Adrenal gland (tissue), 12 donors: ENCODE measurements around the gene SLC35G2. TPM values are rescaled to one million over a fixed set of nuclear protein-coding genes. Genes with fewer than 3 reads are reported as not detected.
A peak's percentile ranks its signal among the peaks of the same experiment; 100 is the strongest.
"Not testable (repeated sequence)": the region's sequence is repeated elsewhere in the genome, so short reads cannot be mapped to it uniquely, and the experiment has no call there.

Experiments used
- DNase-seq, 7 donors: peaks; one replicate each; pipeline ENCODE4 v3.0.0-alpha.2; 2019 to 2020
- H3K27ac ChIP-seq, 5 donors: fragments of 200-600 bp; sonication (generic) in 4 of 5; 1 replicate in 3 of 5; 2 replicates in 2 of 5; pipeline versions ENCODE4 v1.5.1 to v1.8.0; 2016 to 2020; ENCODE audit warnings: mild to moderate bottlenecking in 1 of 5
- H3K27me3 ChIP-seq: fragments of 200-600 bp; 2 replicates; pipeline ENCODE4 v1.8.0; 2021
- H3K36me3 ChIP-seq, 2 donors: fragments of 200-600 bp; replicated peaks in 1 of 2; 1 replicate in 1 of 2; 2 replicates in 1 of 2; pipeline versions ENCODE4 v1.5.1 to v1.8.0; 2018 to 2022
- H3K4me1 ChIP-seq, 2 donors: fragments of 200-600 bp; replicated peaks in 1 of 2; 1 replicate in 1 of 2; 2 replicates in 1 of 2; pipeline versions ENCODE4 v1.5.1 to v1.8.0; 2018 to 2021
- H3K4me3 ChIP-seq, 4 donors: fragments of 200-600 bp; sonication (generic) in 3 of 4; one replicate each; pipeline ENCODE4 v1.5.1; 2016 to 2018
- H3K9me3 ChIP-seq, 3 donors: fragments of 200-600 bp; sonication (generic) in 1 of 3; replicated peaks in 1 of 3; 1 replicate in 2 of 3; 2 replicates in 1 of 3; pipeline versions ENCODE4 v1.5.1 to v1.8.0; 2016 to 2021
- CTCF ChIP-seq, 6 experiments: fragments of 450-650 bp in 4 of 6; fragments of 200-600 bp in 2 of 6; sonication (generic) in 1 of 6; IDR thresholded peaks; 1 replicate in 5 of 6; 2 replicates in 1 of 6; pipeline versions ENCODE4 v1.5.1 to v1.8.0; 2016 to 2021; ENCODE audit warnings: antibody characterized with exemption in 6 of 6, mild to moderate bottlenecking in 2 of 6, moderate library complexity in 1 of 6
- POLR2A ChIP-seq, 2 donors: fragments of 450-650 bp; IDR thresholded peaks; one replicate each; pipeline ENCODE4 v1.6.1; 2017; ENCODE audit warnings: antibody characterized with exemption in 2 of 2, mild to moderate bottlenecking in 2 of 2, moderate library complexity in 1 of 2
- WGBS, 4 donors: extraction: QIAGEN DNeasy Blood & Tissue Kit in 2 of 4; methylation state at CpG; one replicate each; pipeline versions ENCODE4 v1.1.5 to v1.1.7; 2013 to 2017; 5-methylcytosine and 5-hydroxymethylcytosine counted together
- intact Hi-C, 2 donors: fragments of 100-400 bp; cut with DNase I; formaldehyde crosslinking; loops; one replicate each; pipeline versions ENCODE4 v1.14.1 to v1.15.0; 2022 to 2023
- polyA plus RNA-seq, 3 donors: library from polyadenylated mRNA; stranded (reverse); fragments of 200-250 nt in 2 of 3; fragments of 350-450 nt in 1 of 3; fragmentation: Illumina TruSeq in 1 of 3; extraction: RNeasy Lipid Tissue Mini Kit (QIAGEN cat#74804) in 1 of 3; gene quantifications; one replicate each; pipeline ENCODE4 v1.2.3, GENCODE V29; 2013 to 2014
- total RNA-seq, 9 donors: library from RNA; depleted of rRNA in 4 of 9; stranded (reverse); fragments of >200 nt in 4 of 9; fragments of 120-200 nt in 1 of 9; fragmentation: NEBNext Ultra II Directional in 1 of 9; extraction: Animal tissue kit (Norgen Biotek cat#: 25700) in 1 of 9; gene quantifications; one replicate each; pipeline versions ENCODE4 v1.1.0 to v1.2.4, GENCODE V29; 2013 to 2023
- donor health status: healthy with polysubstance abuse.
- donor health status: Bipolar disorder and iron deficiency.
- donor health status: DM: yes; HTN: yes; CAD: no.
- donor health status: DM: no; HTN: no; CAD: no.
- donor health status: DM: no; HTN: no; CAD: no.
- donor health status: DM: yes; HTN: yes; CAD: no.

SLC35G2 gene
- total and polyA plus RNA-seq, 12 donors = 6.4 to 38.0 (median 17.0) TPM

GRCh38 chr3:136898954-136899353 lies 80.0 kb downstream of the SLC35G2 start:
- no peak for DNase-seq
- WGBS, 4 donors = 60 to 87% (median 75%) methylated on average over 1 to 2 of the region's 2 CpGs
- H3K9me3 ChIP-seq = peaks cover 0 to 3% (median 0%) of the 10 kb centered on the region in 3 donors
- intact Hi-C loops = no loop called here
- peak overlapping the region in 1 of 5 donors; percentile 25 for H3K27ac ChIP-seq
- H3K36me3 ChIP-seq = no peaks in the 10 kb centered on the region
- no peak overlapping the region for H3K4me3 ChIP-seq
- H3K27me3 ChIP-seq = no peaks in the 10 kb centered on the region
- TF ChIP-seq POLR2A (IDR thresholded peaks at IDR 0.05) = no peak
- TF ChIP-seq CTCF (IDR thresholded peaks at IDR 0.05) = no peak
- peaks cover 0 to 22% of the 10 kb centered on the region in 2 donors for H3K4me1 ChIP-seq

- intact Hi-C loops = no loop called here
- peaks cover 0 to 19% of the 10 kb centered on the region in 2 donors for H3K4me1 ChIP-seq
- TF ChIP-seq CTCF (IDR thresholded peaks at IDR 0.05) = no peak
- TF ChIP-seq POLR2A (IDR thresholded peaks at IDR 0.05) = no peak
- no peaks in the 10 kb centered on the region for H3K36me3 ChIP-seq
- no peak for DNase-seq
- no peak overlapping the region for H3K4me3 ChIP-seq
- H3K27me3 ChIP-seq = no peaks in the 10 kb centered on the region
- peaks cover 0 to 10% (median 4%) of the 10 kb centered on the region in 3 donors for H3K9me3 ChIP-seq
- WGBS, 4 donors = 64 to 72% (median 69%) methylated on average over 2 of the region's 2 CpGs
- H3K27ac ChIP-seq = no peak overlapping the region
These were observed 80.8 kb downstream of the SLC35G2 start for GRCh38 chr3:136899622-136900158.

GRCh38 chr3:136900694-136901093 lies 81.8 kb downstream of the SLC35G2 start:
- H3K4me3 ChIP-seq, DNase-seq, H3K36me3 ChIP-seq, H3K27ac ChIP-seq, H3K27me3 ChIP-seq, intact Hi-C loops: not testable (repeated sequence)
- Histone ChIP-seq H3K4me1 (peaks cover 0 to 19% of the 10 kb centered on the region in 2 donors), H3K9me3 (peaks cover 0 to 17% (median 10%) of the 10 kb centered on the region in 3 donors)
- WGBS, 4 donors = 81 to 87% (median 84%) methylated on average over 1 of the region's 1 CpG

GRCh38 chr3:136901391-136901790 lies 82.5 kb downstream of the SLC35G2 start:
- H3K4me1 ChIP-seq = peaks cover 0 to 19% of the 10 kb centered on the region in 2 donors
- no peak for DNase-seq
- intact Hi-C loops = no loop called here

GRCh38 chr3:136902530-136902929 lies 83.6 kb downstream of the SLC35G2 start:
- intact Hi-C loops, H3K4me3 ChIP-seq, H3K36me3 ChIP-seq, H3K27me3 ChIP-seq, DNase-seq, H3K27ac ChIP-seq: not testable (repeated sequence)
- H3K9me3 ChIP-seq = peaks cover 0 to 17% (median 10%) of the 10 kb centered on the region in 3 donors
- WGBS, 4 donors = 88 to 95% (median 91%) methylated on average over 1 of the region's 1 CpG
- H3K4me1 ChIP-seq = peaks cover 0 to 19% of the 10 kb centered on the region in 2 donors

More at GRCh38 chr3:136901391-136901790, 82.5 kb downstream of the SLC35G2 start:
- Histone ChIP-seq H3K27me3 (no peaks in the 10 kb centered on the region), H3K36me3 (no peaks in the 10 kb centered on the region), H3K9me3 (peaks cover 0 to 17% (median 10%) of the 10 kb centered on the region in 3 donors), H3K27ac (no peak overlapping the region), H3K4me3 (no peak overlapping the region)
- WGBS, 4 donors = 80 to 90% (median 86%) methylated on average over 3 of the region's 3 CpGs
- TF ChIP-seq CTCF (IDR thresholded peaks at IDR 0.05) (no peak), POLR2A (IDR thresholded peaks at IDR 0.05) (no peak)
